Mucosa of descending colon (tissue), 3 donors: ENCODE measurements around the gene MRM2. TPM values are rescaled to one million over a fixed set of nuclear protein-coding genes. Genes with fewer than 3 reads are reported as not detected.

Source experiments
- ATAC-seq: fragments of 200-7000 bp; cut with Tn5 transposase; one replicate; pipeline ENCODE4 v1.9.1; 2020; ENCODE audit warnings: mild to moderate bottlenecking, moderate library complexity
- DNase-seq, 3 donors: peaks; one replicate each; pipeline ENCODE4 v3.0.0-alpha.2; 2020
- H3K36me3 ChIP-seq: fragments of 200-600 bp; one replicate; pipeline ENCODE4 v1.8.0; 2021; ENCODE audit warnings: low read depth, mild to moderate bottlenecking
- H3K4me1 ChIP-seq: fragments of 200-600 bp; one replicate; pipeline ENCODE4 v1.8.0; 2021; ENCODE audit warnings: low read depth, mild to moderate bottlenecking
- H3K4me3 ChIP-seq: fragments of 200-600 bp; one replicate; pipeline ENCODE4 v1.8.0; 2021; ENCODE audit warnings: mild to moderate bottlenecking
- H3K9me3 ChIP-seq: fragments of 200-600 bp; one replicate; pipeline ENCODE4 v1.8.0; 2021; ENCODE audit warnings: mild to moderate bottlenecking
- CTCF ChIP-seq: fragments of 200-600 bp; IDR thresholded peaks from one replicate; pipeline ENCODE4 v1.8.0; 2022; ENCODE audit warnings: antibody characterized with exemption, mild to moderate bottlenecking
- intact Hi-C, 2 donors: fragments of 100-400 bp; cut with DNase I in 1 of 2; cut with micrococcal nuclease in 1 of 2; formaldehyde crosslinking; loops; one replicate each; pipeline versions ENCODE4 v1.11.0 to v1.11.1; 2022; cut with DNase I, micrococcal nuclease
- total RNA-seq, 3 donors: library from RNA; stranded (reverse); fragmentation: NEBNext Ultra II Directional in 2 of 3; extraction: Animal tissue kit (Norgen Biotek cat#: 25700) in 2 of 3; gene quantifications; one replicate each; pipeline versions ENCODE4 v1.2.1 to v1.2.4, GENCODE V29; 2021 to 2023
- donor health status: DM: no; HTN: no; CAD: no; lungs with moderate emphysema.
- donor health status: DM: no; HTN: no; CAD: no.
- donor health status: DM: no; HTN: yes; CAD: no.

Gene MRM2
- total RNA-seq, 3 donors from 2014 or later, result 16.5 to 18.8 (median 17.2) TPM

GRCh38 chr7:2231992-2232765, 9.8 kb downstream of the MRM2 start:
- Histone ChIP-seq H3K4me3 (peak overlapping the region; percentile 92), H3K36me3 (no peaks in the 10 kb centered on the region), H3K9me3 (no peaks in the 10 kb centered on the region), H3K4me1 (peaks cover 17% of the 10 kb centered on the region)
- ATAC-seq (peak; percentile 42), DNase-seq (no peak)
- no peak for TF ChIP-seq CTCF
- intact Hi-C loops, result no loop called here

- TF ChIP-seq CTCF, result no peak
- DNase-seq (peak in 2 of 3 donors; percentile 21 to 49), ATAC-seq (no peak)
- intact Hi-C loops, result no loop called here
- Histone ChIP-seq H3K36me3 (no peaks in the 10 kb centered on the region), H3K9me3 (no peaks in the 10 kb centered on the region), H3K4me3 (no peak overlapping the region), H3K4me1 (peaks cover 17% of the 10 kb centered on the region)
These were observed 11.1 kb downstream of the MRM2 start for GRCh38 chr7:2230882-2231281.

GRCh38 chr7:2230226-2230625, 11.8 kb downstream of the MRM2 start:
- TF ChIP-seq CTCF, result no peak
- no peaks in the 10 kb centered on the region for H3K36me3 ChIP-seq
- no peaks in the 10 kb centered on the region for H3K9me3 ChIP-seq
- H3K4me3 ChIP-seq, result no peak overlapping the region
- peaks cover 17% of the 10 kb centered on the region for H3K4me1 ChIP-seq
- DNase-seq (no peak), ATAC-seq (no peak)
- intact Hi-C loops, result no loop called here

- Histone ChIP-seq H3K4me3 (no peak overlapping the region), H3K36me3 (no peaks in the 10 kb centered on the region), H3K9me3 (no peaks in the 10 kb centered on the region), H3K4me1 (peaks cover 17% of the 10 kb centered on the region)
- intact Hi-C loops, result no loop called here
- DNase-seq (no peak), ATAC-seq (no peak)
- TF ChIP-seq CTCF, result no peak
These were observed 12.5 kb downstream of the MRM2 start for GRCh38 chr7:2229467-2229866.

GRCh38 chr7:2228921-2229320, 13.1 kb downstream of the MRM2 start:
- ATAC-seq (no peak), DNase-seq (no peak)
- no peaks in the 10 kb centered on the region for H3K36me3 ChIP-seq
- TF ChIP-seq CTCF, result no peak
- intact Hi-C loops, result no loop called here
- H3K9me3 ChIP-seq, result no peaks in the 10 kb centered on the region
- H3K4me3 ChIP-seq, result no peak overlapping the region
- H3K4me1 ChIP-seq, result peaks cover 17% of the 10 kb centered on the region
